Liver (tissue), 9 donors: Measurements from ENCODE around the gene HYAL3. TPM values are rescaled to one million over a fixed set of nuclear protein-coding genes. Genes with fewer than 3 reads are reported as not detected.
A peak's percentile ranks its signal among the peaks of the same experiment; 100 is the strongest.

Source experiments
- DNase-seq: peaks from one replicate; pipeline ENCODE4 v3.0.0-alpha.2; 2017; ENCODE audit warnings: low spot score
- H3K27ac ChIP-seq, 2 donors: one replicate each; pipeline ENCODE4 v1.7.0; 2013; ENCODE audit warnings: inconsistent platforms in 2 of 2, low read length in 2 of 2, control low read depth in 1 of 2, low read depth in 1 of 2, mild to moderate bottlenecking in 1 of 2
- H3K27me3 ChIP-seq, 4 donors: one replicate each; pipeline versions ENCODE4 v1.6.1 to v1.7.0; 2013; ENCODE audit warnings: low read length in 3 of 4, inconsistent platforms in 1 of 4, mild to moderate bottlenecking in 1 of 4, moderate library complexity in 1 of 4; ENCODE audit not compliant: control insufficient read depth in 4 of 4, insufficient read depth in 4 of 4
- H3K36me3 ChIP-seq, 4 donors: one replicate each; pipeline versions ENCODE4 v1.6.1 to v1.7.0; 2013; ENCODE audit warnings: low read length in 3 of 4, mild to moderate bottlenecking in 3 of 4, low read depth in 1 of 4, moderate library complexity in 1 of 4; ENCODE audit not compliant: control insufficient read depth in 4 of 4, insufficient read depth in 3 of 4
- H3K4me1 ChIP-seq, 4 donors: one replicate each; pipeline versions ENCODE4 v1.6.1 to v1.7.0; 2013; ENCODE audit warnings: low read length in 3 of 4, mild to moderate bottlenecking in 3 of 4, moderate library complexity in 1 of 4; ENCODE audit not compliant: control insufficient read depth in 4 of 4, insufficient read depth in 4 of 4
- H3K4me3 ChIP-seq, 3 donors: one replicate each; pipeline versions ENCODE4 v1.6.1 to v1.7.0; 2013; ENCODE audit warnings: low read length in 3 of 3, control low read depth in 1 of 3, low read depth in 1 of 3, mild to moderate bottlenecking in 1 of 3
- H3K9ac ChIP-seq, 2 donors: one replicate each; pipeline ENCODE4 v1.7.0; 2013; ENCODE audit warnings: low read length in 2 of 2, mild to moderate bottlenecking in 2 of 2, moderate library complexity in 2 of 2, control low read depth in 1 of 2, low read depth in 1 of 2
- H3K9me3 ChIP-seq, 4 donors: one replicate each; pipeline versions ENCODE4 v1.6.1 to v1.7.0; 2013; ENCODE audit warnings: low read length in 3 of 4; ENCODE audit not compliant: control insufficient read depth in 4 of 4
- ATF3 ChIP-seq: IDR thresholded peaks from 2 replicates; pipeline ENCODE4 v1.6.1; 2016; ENCODE audit warnings: antibody characterized with exemption
- EGR1 ChIP-seq, 2 donors: IDR thresholded peaks; 2 replicates each; pipeline ENCODE4 v1.6.1; 2016 to 2018; ENCODE audit warnings: antibody characterized with exemption in 2 of 2, low read depth in 2 of 2
- FOXA1 ChIP-seq: IDR thresholded peaks from 2 replicates; pipeline ENCODE4 v1.6.1; 2016; ENCODE audit warnings: antibody characterized with exemption
- FOXA2 ChIP-seq: IDR thresholded peaks from 2 replicates; pipeline ENCODE4 v1.6.1; 2016; ENCODE audit warnings: antibody characterized with exemption
- HNF4A ChIP-seq, 2 donors: conservative IDR thresholded peaks; 2 replicates each; pipeline ENCODE4 v1.6.1; 2016; ENCODE audit warnings: antibody characterized with exemption in 2 of 2, mild to moderate bottlenecking in 2 of 2
- HNF4G ChIP-seq: IDR thresholded peaks from 2 replicates; pipeline ENCODE4 v1.6.1; 2016; ENCODE audit warnings: antibody characterized with exemption
- JUND ChIP-seq, 2 donors: IDR thresholded peaks; 2 replicates each; pipeline ENCODE4 v1.6.1; 2016; ENCODE audit warnings: antibody characterized with exemption in 2 of 2
- NR2F2 ChIP-seq: IDR thresholded peaks from 2 replicates; pipeline ENCODE4 v1.6.1; 2016; ENCODE audit warnings: antibody characterized with exemption
- RAD21 ChIP-seq, 2 donors: IDR thresholded peaks; 2 replicates each; pipeline ENCODE4 v1.6.1; 2016; ENCODE audit warnings: antibody characterized with exemption in 2 of 2, mild to moderate bottlenecking in 2 of 2
- RXRA ChIP-seq, 2 donors: IDR thresholded peaks; 2 replicates each; pipeline ENCODE4 v1.6.1; 2017 to 2018; ENCODE audit warnings: antibody characterized with exemption in 2 of 2, mild to moderate bottlenecking in 1 of 2
- SP1 ChIP-seq: IDR thresholded peaks from 2 replicates; pipeline ENCODE4 v1.6.1; 2018; ENCODE audit warnings: antibody characterized with exemption, mild to moderate bottlenecking
- TAF1 ChIP-seq: conservative IDR thresholded peaks from 2 replicates; pipeline ENCODE4 v1.6.1; 2016; ENCODE audit warnings: antibody characterized with exemption, mild to moderate bottlenecking
- YY1 ChIP-seq: IDR thresholded peaks from 2 replicates; pipeline ENCODE4 v1.6.1; 2016; ENCODE audit warnings: antibody characterized with exemption, mild to moderate bottlenecking
- WGBS: extraction: QIAGEN DNeasy Blood & Tissue Kit; methylation state at CpG from one replicate; pipeline ENCODE4 v1.1.7; 2013; 5-methylcytosine and 5-hydroxymethylcytosine counted together
- polyA plus RNA-seq, 2 donors: library from polyadenylated mRNA; stranded (reverse) in 1 of 2; unstranded in 1 of 2; fragments of 200-250 nt in 1 of 2; fragments of >200 nt in 1 of 2; fragmentation: Nextera tagmentation in 1 of 2; extraction: Ambion mirVana in 1 of 2; gene quantifications; one replicate each; pipeline versions ENCODE4 v1.2.1 to v1.2.3, GENCODE V29; 2013 to 2015
- total RNA-seq, 2 donors: library from RNA; depleted of rRNA; stranded (reverse); fragments of >200 nt; gene quantifications; one replicate each; pipeline ENCODE4 v1.2.3, GENCODE V29; 2014
- TF ChIP-seq, protein P1 (sequence below): fragments of 150-350 bp; IDR thresholded peaks from 2 replicates; pipeline ENCODE4 v1.5.1; 2017; ENCODE audit warnings: improper control_type of control experiment, low read depth, low read length; ENCODE audit not compliant: missing input control
- TF ChIP-seq, protein P2 (sequence below): IDR thresholded peaks from 2 replicates; pipeline ENCODE4 v1.6.1; 2016; ENCODE audit warnings: antibody characterized with exemption
- TF ChIP-seq, protein P3 (sequence below): IDR thresholded peaks from 2 replicates; pipeline ENCODE4 v1.6.1; 2016; ENCODE audit warnings: antibody characterized with exemption, mild to moderate bottlenecking
- TF ChIP-seq, protein P4 (sequence below): IDR thresholded peaks from 2 replicates; pipeline ENCODE4 v1.6.1; 2016; ENCODE audit warnings: antibody characterized with exemption
- donor health status: healthy.
- donor health status: healthy.
- donor health status: healthy.
- donor health status: healthy.
- donor health status: healthy.

HYAL3 gene
- total and polyA plus RNA-seq, 4 donors = 1.8 to 6.6 (median 2.0) TPM

GRCh38 chr3:50333744-50334328 lies 34.6 kb upstream of the HYAL3 start:
- H3K36me3 ChIP-seq = peaks cover 4 to 30% (median 16%) of the 10 kb centered on the region in 4 donors
- peaks cover 6 to 40% (median 22%) of the 10 kb centered on the region in 4 donors for H3K4me1 ChIP-seq
- no peaks in the 10 kb centered on the region for H3K9me3 ChIP-seq
- no peaks in the 10 kb centered on the region for H3K27me3 ChIP-seq
- no peak for DNase-seq
- TF ChIP-seq HNF4A (conservative IDR thresholded peaks at IDR 0.05) = no peak
- TF ChIP-seq, protein P1, sequence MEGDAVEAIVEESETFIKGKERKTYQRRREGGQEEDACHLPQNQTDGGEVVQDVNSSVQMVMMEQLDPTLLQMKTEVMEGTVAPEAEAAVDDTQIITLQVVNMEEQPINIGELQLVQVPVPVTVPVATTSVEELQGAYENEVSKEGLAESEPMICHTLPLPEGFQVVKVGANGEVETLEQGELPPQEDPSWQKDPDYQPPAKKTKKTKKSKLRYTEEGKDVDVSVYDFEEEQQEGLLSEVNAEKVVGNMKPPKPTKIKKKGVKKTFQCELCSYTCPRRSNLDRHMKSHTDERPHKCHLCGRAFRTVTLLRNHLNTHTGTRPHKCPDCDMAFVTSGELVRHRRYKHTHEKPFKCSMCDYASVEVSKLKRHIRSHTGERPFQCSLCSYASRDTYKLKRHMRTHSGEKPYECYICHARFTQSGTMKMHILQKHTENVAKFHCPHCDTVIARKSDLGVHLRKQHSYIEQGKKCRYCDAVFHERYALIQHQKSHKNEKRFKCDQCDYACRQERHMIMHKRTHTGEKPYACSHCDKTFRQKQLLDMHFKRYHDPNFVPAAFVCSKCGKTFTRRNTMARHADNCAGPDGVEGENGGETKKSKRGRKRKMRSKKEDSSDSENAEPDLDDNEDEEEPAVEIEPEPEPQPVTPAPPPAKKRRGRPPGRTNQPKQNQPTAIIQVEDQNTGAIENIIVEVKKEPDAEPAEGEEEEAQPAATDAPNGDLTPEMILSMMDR = no peak
- TF ChIP-seq NR2F2 = peak; percentile 65
- no peak for TF ChIP-seq FOXA1
- no peak for TF ChIP-seq TAF1
- TF ChIP-seq, protein P2, sequence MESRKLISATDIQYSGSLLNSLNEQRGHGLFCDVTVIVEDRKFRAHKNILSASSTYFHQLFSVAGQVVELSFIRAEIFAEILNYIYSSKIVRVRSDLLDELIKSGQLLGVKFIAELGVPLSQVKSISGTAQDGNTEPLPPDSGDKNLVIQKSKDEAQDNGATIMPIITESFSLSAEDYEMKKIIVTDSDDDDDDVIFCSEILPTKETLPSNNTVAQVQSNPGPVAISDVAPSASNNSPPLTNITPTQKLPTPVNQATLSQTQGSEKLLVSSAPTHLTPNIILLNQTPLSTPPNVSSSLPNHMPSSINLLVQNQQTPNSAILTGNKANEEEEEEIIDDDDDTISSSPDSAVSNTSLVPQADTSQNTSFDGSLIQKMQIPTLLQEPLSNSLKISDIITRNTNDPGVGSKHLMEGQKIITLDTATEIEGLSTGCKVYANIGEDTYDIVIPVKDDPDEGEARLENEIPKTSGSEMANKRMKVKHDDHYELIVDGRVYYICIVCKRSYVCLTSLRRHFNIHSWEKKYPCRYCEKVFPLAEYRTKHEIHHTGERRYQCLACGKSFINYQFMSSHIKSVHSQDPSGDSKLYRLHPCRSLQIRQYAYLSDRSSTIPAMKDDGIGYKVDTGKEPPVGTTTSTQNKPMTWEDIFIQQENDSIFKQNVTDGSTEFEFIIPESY = no peak
- no peak for TF ChIP-seq FOXA2
- no peak for TF ChIP-seq RXRA (IDR thresholded peaks at IDR 0.05)
- TF ChIP-seq, protein P3, sequence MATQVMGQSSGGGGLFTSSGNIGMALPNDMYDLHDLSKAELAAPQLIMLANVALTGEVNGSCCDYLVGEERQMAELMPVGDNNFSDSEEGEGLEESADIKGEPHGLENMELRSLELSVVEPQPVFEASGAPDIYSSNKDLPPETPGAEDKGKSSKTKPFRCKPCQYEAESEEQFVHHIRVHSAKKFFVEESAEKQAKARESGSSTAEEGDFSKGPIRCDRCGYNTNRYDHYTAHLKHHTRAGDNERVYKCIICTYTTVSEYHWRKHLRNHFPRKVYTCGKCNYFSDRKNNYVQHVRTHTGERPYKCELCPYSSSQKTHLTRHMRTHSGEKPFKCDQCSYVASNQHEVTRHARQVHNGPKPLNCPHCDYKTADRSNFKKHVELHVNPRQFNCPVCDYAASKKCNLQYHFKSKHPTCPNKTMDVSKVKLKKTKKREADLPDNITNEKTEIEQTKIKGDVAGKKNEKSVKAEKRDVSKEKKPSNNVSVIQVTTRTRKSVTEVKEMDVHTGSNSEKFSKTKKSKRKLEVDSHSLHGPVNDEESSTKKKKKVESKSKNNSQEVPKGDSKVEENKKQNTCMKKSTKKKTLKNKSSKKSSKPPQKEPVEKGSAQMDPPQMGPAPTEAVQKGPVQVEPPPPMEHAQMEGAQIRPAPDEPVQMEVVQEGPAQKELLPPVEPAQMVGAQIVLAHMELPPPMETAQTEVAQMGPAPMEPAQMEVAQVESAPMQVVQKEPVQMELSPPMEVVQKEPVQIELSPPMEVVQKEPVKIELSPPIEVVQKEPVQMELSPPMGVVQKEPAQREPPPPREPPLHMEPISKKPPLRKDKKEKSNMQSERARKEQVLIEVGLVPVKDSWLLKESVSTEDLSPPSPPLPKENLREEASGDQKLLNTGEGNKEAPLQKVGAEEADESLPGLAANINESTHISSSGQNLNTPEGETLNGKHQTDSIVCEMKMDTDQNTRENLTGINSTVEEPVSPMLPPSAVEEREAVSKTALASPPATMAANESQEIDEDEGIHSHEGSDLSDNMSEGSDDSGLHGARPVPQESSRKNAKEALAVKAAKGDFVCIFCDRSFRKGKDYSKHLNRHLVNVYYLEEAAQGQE = no peak
- peak in 1 of 2 donors; percentile 52 for TF ChIP-seq JUND (IDR thresholded peaks at IDR 0.05)
- TF ChIP-seq YY1 = no peak
- TF ChIP-seq SP1 = peak; percentile 46
- no peak for TF ChIP-seq EGR1 (IDR thresholded peaks at IDR 0.05; ENCODE audit: low read depth in 2 of 2)
- TF ChIP-seq HNF4G = no peak
- no peak for TF ChIP-seq RAD21 (IDR thresholded peaks at IDR 0.05)
- TF ChIP-seq, protein P4, sequence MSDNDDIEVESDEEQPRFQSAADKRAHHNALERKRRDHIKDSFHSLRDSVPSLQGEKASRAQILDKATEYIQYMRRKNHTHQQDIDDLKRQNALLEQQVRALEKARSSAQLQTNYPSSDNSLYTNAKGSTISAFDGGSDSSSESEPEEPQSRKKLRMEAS = no peak
- no peak for TF ChIP-seq ATF3
- H3K27ac ChIP-seq = peak overlapping the region; percentile 40 to 56
- 77% methylated on average over 12 of the region's 12 CpGs for WGBS
- no peak overlapping the region for H3K4me3 ChIP-seq
- peak overlapping the region in 1 of 2 donors; percentile 24 for H3K9ac ChIP-seq
